GM18505 (cell line): ENCODE measurements around the gene ADAMTSL3.
A peak's percentile ranks its signal among the peaks of the same experiment; 100 is the strongest.
"Not testable (repeated sequence)": the region's sequence is repeated elsewhere in the genome, so short reads cannot be mapped to it uniquely, and the experiment has no call there.

Experiments used
- ATAC-seq: cut with Tn5 transposase; IDR thresholded peaks from one replicate; pipeline ENCODE4 v1.9.1; 2021; ENCODE audit not compliant: unreplicated experiment
- POLR2A ChIP-seq: IDR thresholded peaks from 4 replicates; pipeline ENCODE4 v1.6.1; 2011; ENCODE audit warnings: borderline replicate concordance; ENCODE audit not compliant: insufficient read depth, insufficient read length; ENCODE audit errors: extremely low read depth

ADAMTSL3 gene

GRCh38 chr15:83943043-83943442, 289.1 kb downstream of the ADAMTSL3 start:
- ATAC-seq, result no peak
- TF ChIP-seq POLR2A, result no peak

- no peak for TF ChIP-seq POLR2A
- no peak for ATAC-seq
Observed at GRCh38 chr15:83943849-83944404, 290.0 kb downstream of the ADAMTSL3 start.

- no peak for TF ChIP-seq POLR2A
- ATAC-seq, result no peak
Observed at GRCh38 chr15:83947156-83947555, 293.2 kb downstream of the ADAMTSL3 start.

- no peak for TF ChIP-seq POLR2A
- no peak for ATAC-seq
Observed at GRCh38 chr15:83954506-83954905, 300.6 kb downstream of the ADAMTSL3 start.

- TF ChIP-seq POLR2A, result peak; percentile 57
- peak; percentile 95 for ATAC-seq
Observed at GRCh38 chr15:83955806-83956265, 301.9 kb downstream of the ADAMTSL3 start.

GRCh38 chr15:83956887-83957286, 303.0 kb downstream of the ADAMTSL3 start:
- ATAC-seq, result no peak
- TF ChIP-seq POLR2A, result no peak

GRCh38 chr15:83959477-83959876, 305.6 kb downstream of the ADAMTSL3 start:
- no peak for TF ChIP-seq POLR2A
- ATAC-seq, result no peak

GRCh38 chr15:83960192-83960829, 306.4 kb downstream of the ADAMTSL3 start:
- ATAC-seq, result no peak

GRCh38 chr15:83961311-83961710, 307.4 kb downstream of the ADAMTSL3 start:
- ATAC-seq, result no peak
- no peak for TF ChIP-seq POLR2A

More at GRCh38 chr15:83960192-83960829, 306.4 kb downstream of the ADAMTSL3 start:
- no peak for TF ChIP-seq POLR2A

GRCh38 chr15:83964967-83965366, 311.0 kb downstream of the ADAMTSL3 start:
- ATAC-seq, result not testable (repeated sequence)

GRCh38 chr15:83970295-83970890, 316.5 kb downstream of the ADAMTSL3 start:
- ATAC-seq, result no peak
- no peak for TF ChIP-seq POLR2A

- ATAC-seq, result no peak
- no peak for TF ChIP-seq POLR2A
Observed at GRCh38 chr15:83971992-83972391, 318.1 kb downstream of the ADAMTSL3 start.

- TF ChIP-seq POLR2A, result no peak
- no peak for ATAC-seq
Observed at GRCh38 chr15:83973816-83974215, 319.9 kb downstream of the ADAMTSL3 start.

GRCh38 chr15:83977992-83978391, 324.1 kb downstream of the ADAMTSL3 start:
- ATAC-seq, result no peak
- TF ChIP-seq POLR2A, result no peak

GRCh38 chr15:83978588-83978987, 324.7 kb downstream of the ADAMTSL3 start:
- ATAC-seq, result no peak
- no peak for TF ChIP-seq POLR2A

- ATAC-seq, result no peak
- no peak for TF ChIP-seq POLR2A
Observed at GRCh38 chr15:83980637-83981036, 326.7 kb downstream of the ADAMTSL3 start.
